H9 (cell line): ENCODE measurements around the gene FEZF1. TPM values are rescaled to one million over a fixed set of nuclear protein-coding genes. Genes with fewer than 3 reads are reported as not detected.

Experiments used
- DNase-seq: peaks from one replicate; pipeline ENCODE4 v3.0.0-alpha.2; 2017
- H2AFZ ChIP-seq: one replicate; pipeline ENCODE4 v1.6.1; 2013; ENCODE audit warnings: mild to moderate bottlenecking, low read length, control low read depth, moderate library complexity
- H2AK5ac ChIP-seq: 2 replicates; pipeline ENCODE4 v1.6.1; 2013; ENCODE audit warnings: low read length, control low read depth, mixed read lengths; ENCODE audit not compliant: insufficient read length
- H2BK120ac ChIP-seq: one replicate; pipeline ENCODE4 v1.6.1; 2013; ENCODE audit warnings: low read depth, mild to moderate bottlenecking, low read length, control low read depth, inconsistent platforms; ENCODE audit not compliant: poor library complexity, severe bottlenecking
- H2BK12ac ChIP-seq: 2 replicates; pipeline ENCODE4 v1.6.1; 2013; ENCODE audit warnings: low read length, control low read depth, mixed read lengths, low read depth; ENCODE audit not compliant: insufficient read length
- H2BK15ac ChIP-seq: 2 replicates; pipeline ENCODE4 v1.6.1; 2013; ENCODE audit warnings: low read depth, low read length, control low read depth
- H2BK20ac ChIP-seq: one replicate; pipeline ENCODE4 v1.6.1; 2013; ENCODE audit warnings: low read depth, mild to moderate bottlenecking, low read length, control low read depth, inconsistent platforms; ENCODE audit not compliant: poor library complexity, severe bottlenecking
- H2BK5ac ChIP-seq: 2 replicates; pipeline ENCODE4 v1.6.1; 2013; ENCODE audit warnings: low read length, control low read depth, mixed read lengths; ENCODE audit not compliant: insufficient read length
- H3K14ac ChIP-seq: 2 replicates; pipeline ENCODE4 v1.6.1; 2013; ENCODE audit warnings: low read length, control low read depth; ENCODE audit not compliant: insufficient read depth
- H3K18ac ChIP-seq: 2 replicates; pipeline ENCODE4 v1.6.1; 2013; ENCODE audit warnings: low read depth, mild to moderate bottlenecking, mixed read lengths, low read length, control low read depth; ENCODE audit not compliant: insufficient read length
- H3K23ac ChIP-seq: 2 replicates; pipeline ENCODE4 v1.6.1; 2013; ENCODE audit warnings: low read length, control low read depth, mixed read lengths, low read depth; ENCODE audit not compliant: insufficient read length
- H3K23me2 ChIP-seq: 2 replicates; pipeline ENCODE4 v1.6.1; 2013; ENCODE audit warnings: low read depth, mild to moderate bottlenecking, mixed read lengths, low read length, control low read depth; ENCODE audit not compliant: insufficient read length, poor library complexity, severe bottlenecking
- H3K27ac ChIP-seq: 2 replicates; pipeline ENCODE4 v1.5.1; 2013; ENCODE audit warnings: low read length, control low read depth, mixed read lengths, low read depth; ENCODE audit not compliant: insufficient read length
- H3K27me3 ChIP-seq: 2 replicates; pipeline ENCODE4 v1.6.1; 2013; ENCODE audit warnings: low read length, control low read depth, inconsistent platforms; ENCODE audit not compliant: insufficient read depth
- H3K4ac ChIP-seq: 2 replicates; pipeline ENCODE4 v1.6.1; 2013; ENCODE audit warnings: low read depth, mild to moderate bottlenecking, control low read depth, inconsistent platforms, low read length, moderate library complexity
- H3K4me1 ChIP-seq: 2 replicates; pipeline ENCODE4 v1.6.1; 2013; ENCODE audit warnings: low read length, control low read depth, inconsistent platforms; ENCODE audit not compliant: insufficient read depth
- H3K4me2 ChIP-seq: 2 replicates; pipeline ENCODE4 v1.6.1; 2013; ENCODE audit warnings: low read length, control low read depth, mixed read lengths; ENCODE audit not compliant: insufficient read length, insufficient read depth
- H3K56ac ChIP-seq: 2 replicates; pipeline ENCODE4 v1.6.1; 2013; ENCODE audit warnings: low read depth, mild to moderate bottlenecking, mixed read lengths, low read length, control low read depth; ENCODE audit not compliant: insufficient read length
- H3K79me1 ChIP-seq: 2 replicates; pipeline ENCODE4 v1.6.1; 2013; ENCODE audit warnings: low read depth, mild to moderate bottlenecking, moderate library complexity, low read length, control low read depth, inconsistent platforms; ENCODE audit not compliant: insufficient read depth, poor library complexity, severe bottlenecking
- H3K79me2 ChIP-seq: 2 replicates; pipeline ENCODE4 v1.6.1; 2013; ENCODE audit warnings: low read length, control low read depth, inconsistent platforms; ENCODE audit not compliant: insufficient read depth
- H3K9ac ChIP-seq: 2 replicates; pipeline ENCODE4 v1.6.1; 2013; ENCODE audit warnings: low read length, control low read depth, mixed read lengths; ENCODE audit not compliant: insufficient read length; ENCODE audit errors: extremely low read depth
- H3K9me3 ChIP-seq: one replicate; pipeline ENCODE4 v1.6.1; 2013; ENCODE audit warnings: low read depth, low read length, inconsistent platforms; ENCODE audit not compliant: control insufficient read depth
- H3T11ph ChIP-seq: one replicate; pipeline ENCODE4 v1.6.1; 2013; ENCODE audit warnings: mild to moderate bottlenecking, low read length, control low read depth, inconsistent platforms
- H4K20me1 ChIP-seq: one replicate; pipeline ENCODE4 v1.6.1; 2013; ENCODE audit not compliant: control insufficient read depth, insufficient read length, insufficient read depth
- H4K5ac ChIP-seq: 2 replicates; pipeline ENCODE4 v1.6.1; 2013; ENCODE audit warnings: low read depth, mild to moderate bottlenecking, mixed read lengths, low read length, control low read depth; ENCODE audit not compliant: insufficient read length
- H4K8ac ChIP-seq: replicated peaks from 2 replicates; pipeline ENCODE4 v1.6.1; 2013; ENCODE audit warnings: low read length, control low read depth, mixed read lengths, low read depth; ENCODE audit not compliant: insufficient read length
- H4K91ac ChIP-seq: 2 replicates; pipeline ENCODE4 v1.6.1; 2013; ENCODE audit warnings: low read depth, mild to moderate bottlenecking, moderate library complexity, mixed read lengths, low read length, control low read depth; ENCODE audit not compliant: insufficient read length
- H3K27ac Mint-ChIP-seq, 3 experiments: 2 replicates in 2 of 3; 3 replicates in 1 of 3; pipeline ENCODE4 v1.8.0; 2020 to 2021; ENCODE audit warnings: mixed read lengths in 3 of 3, mild to moderate bottlenecking in 1 of 3, moderate library complexity in 1 of 3
- H3K27me3 Mint-ChIP-seq: 2 replicates; pipeline ENCODE4 v1.8.0; 2021; ENCODE audit warnings: low read depth, mild to moderate bottlenecking, moderate library complexity, mixed read lengths
- H3K36me3 Mint-ChIP-seq, 3 experiments: 2 replicates in 2 of 3; 3 replicates in 1 of 3; pipeline ENCODE4 v1.8.0; 2020 to 2021; ENCODE audit warnings: low read depth in 3 of 3, mixed read lengths in 3 of 3; ENCODE audit not compliant: insufficient read depth in 1 of 3
- H3K4me1 Mint-ChIP-seq, 2 experiments: 2 replicates each; pipeline ENCODE4 v1.8.0; 2020; ENCODE audit warnings: mixed read lengths in 2 of 2
- H3K4me3 Mint-ChIP-seq, 2 experiments: 2 replicates in 1 of 2; 3 replicates in 1 of 2; pipeline ENCODE4 v1.8.0; 2020 to 2021; ENCODE audit warnings: mild to moderate bottlenecking in 2 of 2, mixed read lengths in 2 of 2, moderate library complexity in 1 of 2
- H3K9me3 Mint-ChIP-seq, 2 experiments: 2 replicates in 1 of 2; 3 replicates in 1 of 2; pipeline ENCODE4 v1.8.0; 2020; ENCODE audit warnings: mild to moderate bottlenecking in 2 of 2, mixed read lengths in 2 of 2, moderate library complexity in 1 of 2
- CTCF ChIP-seq: fragments of 200-600 bp; sonication (generic); conservative IDR thresholded peaks from 3 replicates; pipeline ENCODE4 v1.8.0; 2021; ENCODE audit warnings: antibody characterized with exemption, mild to moderate bottlenecking
- WGBS: extraction: QIAGEN DNeasy Blood & Tissue Kit; methylation state at CpG from one replicate; pipeline ENCODE4 v1.1.7; 2013; ENCODE audit warnings: missing lambda C conversion rate, low lambda C conversion rate, mixed read lengths; ENCODE audit not compliant: insufficient read length; ENCODE audit errors: extremely low coverage; 5-methylcytosine and 5-hydroxymethylcytosine counted together
- total RNA-seq: library from RNA; stranded (reverse); gene quantifications from 2 replicates; pipeline ENCODE4 v1.2.1, GENCODE V29; 2021

FEZF1 gene
- total RNA-seq, 1 experiment from 2014 or later: 37.8 TPM

GRCh38 chr7:122257056-122257455 lies 47.5 kb downstream of the FEZF1 start:
- H3K56ac ChIP-seq: no peak overlapping the region
- H3K27me3 Mint-ChIP-seq: peaks cover 2% of the 10 kb centered on the region
- H3K9me3 Mint-ChIP-seq: no peaks in the 10 kb centered on the region
- no peak overlapping the region for H3K27ac Mint-ChIP-seq
- no peak overlapping the region for H2BK120ac ChIP-seq
- no peak for DNase-seq
- H3K18ac ChIP-seq: no peak overlapping the region
- no peaks in the 10 kb centered on the region for H3K9me3 ChIP-seq
- peaks cover 15% of the 10 kb centered on the region; the same call in 1 of the 2 replicates for H3K4me1 ChIP-seq
- no peak overlapping the region for H4K8ac ChIP-seq
- H2BK12ac ChIP-seq: no peak overlapping the region
- H2BK5ac ChIP-seq: no peak overlapping the region
- H4K5ac ChIP-seq: no peak overlapping the region
- TF ChIP-seq CTCF: no peak
- no peak overlapping the region for H3K14ac ChIP-seq
- H3K79me2 ChIP-seq: no peaks in the 10 kb centered on the region
- no peak overlapping the region for H3K4me2 ChIP-seq
- H3K27ac ChIP-seq: no peak overlapping the region
- no peak overlapping the region for H3K9ac ChIP-seq
- no peaks in the 10 kb centered on the region for H3K36me3 Mint-ChIP-seq
- H2AFZ ChIP-seq: no peak overlapping the region
- no peaks in the 10 kb centered on the region for H4K20me1 ChIP-seq
- no peak overlapping the region for H3K4me3 Mint-ChIP-seq
- no CpG with 5 or more reads among the region's 1 CpG for WGBS
- H3K4ac ChIP-seq: no peak overlapping the region
- H3K23ac ChIP-seq: no peak overlapping the region
- peaks cover 44 to 45% of the 10 kb centered on the region in 2 experiments for H3K4me1 Mint-ChIP-seq
- no peak overlapping the region for H2BK20ac ChIP-seq
- no peaks in the 10 kb centered on the region for H3K23me2 ChIP-seq
- no peak overlapping the region for H2BK15ac ChIP-seq
- H3K27me3 ChIP-seq: no peaks in the 10 kb centered on the region
- no peaks in the 10 kb centered on the region for H3K79me1 ChIP-seq
- H4K91ac ChIP-seq: no peak overlapping the region
- H2AK5ac ChIP-seq: no peak overlapping the region
- H3T11ph ChIP-seq: no peak overlapping the region
